Measurements from ENCODE around the gene LPIN1. TPM values are rescaled to one million over a fixed set of nuclear protein-coding genes. Genes with fewer than 3 reads are reported as not detected.

LPIN1 gene
- total RNA-seq, 1 experiment from 2014 or later: 4.4 TPM

GRCh38 chr2:11748861-11749645, 2.6 kb downstream of the LPIN1 start:
- Histone ChIP-seq H2BK12ac (ENCODE audit: insufficient read length, low read depth, low read length) (no peak overlapping the region), H3K9me3 (ENCODE audit: control insufficient read depth, low read depth, low read length) (no peaks in the 10 kb centered on the region), H3K79me2 (ENCODE audit: insufficient read depth, low read length) (peaks cover 1% of the 10 kb centered on the region; the same call in 1 of the 2 replicates), H3K9ac (ENCODE audit: extremely low read depth, insufficient read length, low read length) (no peak overlapping the region), H3T11ph (ENCODE audit: low read length) (no peak overlapping the region), H4K5ac (ENCODE audit: insufficient read length, low read depth, low read length) (no peak overlapping the region), H3K27ac (ENCODE audit: insufficient read length, low read depth, low read length) (no peak overlapping the region), H4K8ac (replicated peaks; ENCODE audit: insufficient read length, low read depth, low read length) (no peak overlapping the region), H2BK120ac (ENCODE audit: low read depth, low read length, poor library complexity, severe bottlenecking) (no peak overlapping the region), H2BK15ac (ENCODE audit: low read depth, low read length) (no peak overlapping the region), H3K23ac (ENCODE audit: insufficient read length, low read depth, low read length) (no peak overlapping the region), H3K27me3 (ENCODE audit: insufficient read depth, low read length) (no peaks in the 10 kb centered on the region), H3K4me1 (ENCODE audit: insufficient read depth, low read length) (peaks cover 18% of the 10 kb centered on the region), H3K23me2 (ENCODE audit: insufficient read length, low read depth, low read length, poor library complexity, severe bottlenecking) (no peaks in the 10 kb centered on the region), H3K14ac (ENCODE audit: insufficient read depth, low read length) (no peak overlapping the region), H2AK5ac (ENCODE audit: insufficient read length, low read length) (no peak overlapping the region), H2AFZ (ENCODE audit: low read length) (no peak overlapping the region), H3K18ac (ENCODE audit: insufficient read length, low read depth, low read length) (no peak overlapping the region), H4K91ac (ENCODE audit: insufficient read length, low read depth, low read length) (no peak overlapping the region), H2BK20ac (ENCODE audit: low read depth, low read length, poor library complexity, severe bottlenecking) (no peak overlapping the region), H2BK5ac (ENCODE audit: insufficient read length, low read length) (no peak overlapping the region), H3K56ac (ENCODE audit: insufficient read length, low read depth, low read length) (no peak overlapping the region), H4K20me1 (ENCODE audit: control insufficient read depth, insufficient read depth, insufficient read length) (no peaks in the 10 kb centered on the region), H3K4me2 (ENCODE audit: insufficient read depth, insufficient read length, low read length) (no peak overlapping the region), H3K4ac (ENCODE audit: low read depth, low read length) (no peak overlapping the region), H3K79me1 (ENCODE audit: insufficient read depth, low read depth, low read length, poor library complexity, severe bottlenecking) (no peaks in the 10 kb centered on the region)
- no peak for DNase-seq
- H3K27ac Mint-ChIP-seq: no peak overlapping the region
- no peak overlapping the region for H3K4me3 Mint-ChIP-seq
- H3K36me3 Mint-ChIP-seq (ENCODE audit: insufficient read depth in 1 of 3, low read depth in 3 of 3): no peaks in the 10 kb centered on the region; a peak in 2 of 7 replicates
- WGBS (ENCODE audit: extremely low coverage, insufficient read length, low lambda C conversion rate): no CpG with 5 or more reads among the region's 13 CpGs
- peaks cover 62 to 66% of the 10 kb centered on the region in 2 experiments for H3K4me1 Mint-ChIP-seq
- H3K27me3 Mint-ChIP-seq (ENCODE audit: low read depth): peaks cover 31% of the 10 kb centered on the region
- peaks cover 0 to 2% of the 10 kb centered on the region in 2 experiments; a peak in 2 of 5 replicates for H3K9me3 Mint-ChIP-seq
- TF ChIP-seq, protein P1, sequence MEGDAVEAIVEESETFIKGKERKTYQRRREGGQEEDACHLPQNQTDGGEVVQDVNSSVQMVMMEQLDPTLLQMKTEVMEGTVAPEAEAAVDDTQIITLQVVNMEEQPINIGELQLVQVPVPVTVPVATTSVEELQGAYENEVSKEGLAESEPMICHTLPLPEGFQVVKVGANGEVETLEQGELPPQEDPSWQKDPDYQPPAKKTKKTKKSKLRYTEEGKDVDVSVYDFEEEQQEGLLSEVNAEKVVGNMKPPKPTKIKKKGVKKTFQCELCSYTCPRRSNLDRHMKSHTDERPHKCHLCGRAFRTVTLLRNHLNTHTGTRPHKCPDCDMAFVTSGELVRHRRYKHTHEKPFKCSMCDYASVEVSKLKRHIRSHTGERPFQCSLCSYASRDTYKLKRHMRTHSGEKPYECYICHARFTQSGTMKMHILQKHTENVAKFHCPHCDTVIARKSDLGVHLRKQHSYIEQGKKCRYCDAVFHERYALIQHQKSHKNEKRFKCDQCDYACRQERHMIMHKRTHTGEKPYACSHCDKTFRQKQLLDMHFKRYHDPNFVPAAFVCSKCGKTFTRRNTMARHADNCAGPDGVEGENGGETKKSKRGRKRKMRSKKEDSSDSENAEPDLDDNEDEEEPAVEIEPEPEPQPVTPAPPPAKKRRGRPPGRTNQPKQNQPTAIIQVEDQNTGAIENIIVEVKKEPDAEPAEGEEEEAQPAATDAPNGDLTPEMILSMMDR (conservative IDR thresholded peaks at IDR 0.05): no peak

Measured in H9 (cell line).